ENCODE measurements around the gene BATF2.

- TF ChIP-seq CTCF (IDR thresholded peaks at IDR 0.05) = no peak
- no peak for TF ChIP-seq POLR2A (IDR thresholded peaks at IDR 0.05)
These were observed 1.4 kb upstream of the BATF2 start for GRCh38 chr11:64998141-64998540.
